Measurements from ENCODE around the gene ZNRF3. TPM values are rescaled to one million over a fixed set of nuclear protein-coding genes. Genes with fewer than 3 reads are reported as not detected.
"Not testable (repeated sequence)": the region's sequence is repeated elsewhere in the genome, so short reads cannot be mapped to it uniquely, and the experiment has no call there.

Gene ZNRF3
- total RNA-seq, 2 donors from 2014 or later: 5.9 to 12.2 TPM

DNA sequence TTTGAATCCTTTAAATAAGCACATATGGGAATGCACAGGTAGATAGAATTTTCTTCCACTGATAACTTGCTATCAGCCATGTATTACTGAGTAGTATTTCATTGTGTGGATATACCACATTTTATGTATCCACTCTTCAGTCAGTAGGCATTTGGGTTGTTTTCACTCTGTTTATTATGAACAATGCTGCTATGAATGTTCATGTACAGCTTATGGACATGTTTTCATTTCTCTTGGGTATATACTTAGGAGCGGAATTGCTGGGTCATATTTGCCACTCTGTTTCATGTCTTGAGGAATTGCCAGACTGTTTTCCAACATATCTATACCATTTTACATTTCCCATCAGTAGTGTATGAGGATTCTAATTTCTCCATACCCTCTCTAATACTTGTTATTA is 63.8 kb downstream of the ZNRF3 start:
- intact Hi-C loops (cut with DNase I): no loop called here
- no peak overlapping the region for H3K9ac ChIP-seq (ENCODE audit: low read depth in 2 of 2, low read length in 2 of 2)
- DNase-seq: no peak

DNA sequence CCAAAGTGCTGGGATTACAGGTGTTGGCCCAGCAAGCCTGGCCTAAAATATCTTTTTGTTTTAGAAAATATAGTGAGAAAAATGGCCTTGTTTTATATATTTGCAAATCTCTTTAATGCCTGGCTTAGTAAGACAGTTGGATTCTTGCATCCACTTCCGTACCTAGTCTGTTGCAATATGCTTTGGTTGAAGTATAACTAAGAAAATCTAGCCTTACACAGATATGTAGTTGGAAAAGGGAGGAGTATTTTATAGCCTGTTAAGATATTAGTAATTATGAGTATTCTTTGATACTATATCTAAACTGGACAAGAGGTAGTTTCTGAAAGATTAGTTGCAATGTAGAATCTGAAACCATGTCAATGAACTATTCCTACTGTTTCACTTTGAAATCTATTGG is 65.1 kb downstream of the ZNRF3 start:
- Histone ChIP-seq H3K9me3 (no peaks in the 10 kb centered on the region), H3K4me3 (no peak overlapping the region), H3K36me3 (no peaks in the 10 kb centered on the region), H3K27ac (no peak overlapping the region), H3K9ac (ENCODE audit: low read depth in 2 of 2, low read length in 2 of 2) (no peak overlapping the region), H3K4me1 (no peaks in the 10 kb centered on the region), H3K27me3 (no peaks in the 10 kb centered on the region)
- TF ChIP-seq, protein P1, sequence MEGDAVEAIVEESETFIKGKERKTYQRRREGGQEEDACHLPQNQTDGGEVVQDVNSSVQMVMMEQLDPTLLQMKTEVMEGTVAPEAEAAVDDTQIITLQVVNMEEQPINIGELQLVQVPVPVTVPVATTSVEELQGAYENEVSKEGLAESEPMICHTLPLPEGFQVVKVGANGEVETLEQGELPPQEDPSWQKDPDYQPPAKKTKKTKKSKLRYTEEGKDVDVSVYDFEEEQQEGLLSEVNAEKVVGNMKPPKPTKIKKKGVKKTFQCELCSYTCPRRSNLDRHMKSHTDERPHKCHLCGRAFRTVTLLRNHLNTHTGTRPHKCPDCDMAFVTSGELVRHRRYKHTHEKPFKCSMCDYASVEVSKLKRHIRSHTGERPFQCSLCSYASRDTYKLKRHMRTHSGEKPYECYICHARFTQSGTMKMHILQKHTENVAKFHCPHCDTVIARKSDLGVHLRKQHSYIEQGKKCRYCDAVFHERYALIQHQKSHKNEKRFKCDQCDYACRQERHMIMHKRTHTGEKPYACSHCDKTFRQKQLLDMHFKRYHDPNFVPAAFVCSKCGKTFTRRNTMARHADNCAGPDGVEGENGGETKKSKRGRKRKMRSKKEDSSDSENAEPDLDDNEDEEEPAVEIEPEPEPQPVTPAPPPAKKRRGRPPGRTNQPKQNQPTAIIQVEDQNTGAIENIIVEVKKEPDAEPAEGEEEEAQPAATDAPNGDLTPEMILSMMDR (IDR thresholded peaks at IDR 0.05): no peak
- DNase-seq: no peak
- intact Hi-C loops (cut with DNase I): no loop called here

More for the DNA sequence above, 63.8 kb downstream of the ZNRF3 start:
- Histone ChIP-seq H3K4me1 (no peaks in the 10 kb centered on the region), H3K36me3 (no peaks in the 10 kb centered on the region), H3K27ac (no peak overlapping the region), H3K9me3 (no peaks in the 10 kb centered on the region), H3K27me3 (no peaks in the 10 kb centered on the region), H3K4me3 (no peak overlapping the region)
- TF ChIP-seq, protein P1 (IDR thresholded peaks at IDR 0.05): no peak

DNA sequence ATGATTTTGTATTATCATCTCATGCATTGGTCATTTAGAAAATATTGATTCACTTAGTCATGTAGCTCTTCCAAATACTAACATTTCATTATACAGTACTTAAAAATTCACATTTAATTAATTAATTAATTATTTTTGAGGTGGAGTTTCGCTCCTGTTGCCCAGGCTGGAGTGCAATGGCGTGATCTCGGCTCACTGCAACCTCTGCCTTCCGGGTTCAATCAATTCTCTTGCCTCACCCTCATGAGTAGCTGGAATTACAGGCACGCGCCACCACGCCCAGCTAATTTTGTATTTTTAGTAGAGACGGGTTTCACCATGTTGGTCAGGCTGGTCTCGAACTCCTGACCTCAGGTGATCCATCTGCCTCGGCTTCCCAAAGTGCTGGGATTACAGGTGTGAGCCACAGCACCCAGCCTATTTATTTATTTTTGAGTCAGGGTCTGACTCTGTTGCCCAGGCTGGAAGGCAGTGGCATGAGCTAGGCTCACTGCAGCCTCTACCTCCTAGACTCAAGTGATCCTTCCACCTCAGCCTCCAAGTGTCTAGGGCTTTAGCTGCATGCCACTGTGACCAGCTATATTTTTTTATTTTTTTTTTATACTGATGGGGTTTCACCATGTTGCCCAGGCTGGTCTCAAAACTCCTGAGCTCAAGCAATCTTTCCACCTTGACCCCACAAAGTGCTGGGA is 65.6 kb downstream of the ZNRF3 start:
- intact Hi-C loops (cut with DNase I); H3K36me3 ChIP-seq; H3K27me3 ChIP-seq; H3K27ac ChIP-seq; H3K9ac ChIP-seq (ENCODE audit: low read depth in 2 of 2, low read length in 2 of 2); H3K4me3 ChIP-seq; DNase-seq; H3K4me1 ChIP-seq; H3K9me3 ChIP-seq: not testable (repeated sequence)

DNA sequence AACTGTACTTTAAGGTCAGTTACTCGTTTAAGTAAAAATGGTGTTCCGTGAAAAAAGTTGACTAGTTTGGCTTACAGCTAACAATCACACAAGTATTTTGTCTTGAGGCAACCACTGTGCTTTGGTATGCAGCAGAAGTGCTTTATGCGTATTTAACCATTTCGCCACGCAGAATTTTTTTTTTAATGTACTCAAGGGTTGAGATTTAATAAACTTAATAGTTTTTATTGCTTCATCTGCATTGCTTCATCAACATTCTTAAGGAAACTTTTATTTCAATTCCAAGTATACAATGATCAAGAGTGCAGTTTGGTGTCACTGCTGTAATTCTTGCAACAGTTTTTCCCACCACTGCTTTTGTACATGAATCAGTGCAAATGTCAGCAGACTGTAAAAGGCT is 66.4 kb downstream of the ZNRF3 start:
- H3K4me3 ChIP-seq: no peak overlapping the region
- H3K27me3 ChIP-seq: no peaks in the 10 kb centered on the region
- H3K4me1 ChIP-seq: no peaks in the 10 kb centered on the region
- intact Hi-C loops (cut with DNase I): no loop called here
- DNase-seq: no peak
- no peak overlapping the region for H3K9ac ChIP-seq (ENCODE audit: low read depth in 2 of 2, low read length in 2 of 2)
- no peaks in the 10 kb centered on the region for H3K36me3 ChIP-seq
- TF ChIP-seq, protein P1 (IDR thresholded peaks at IDR 0.05): no peak
- H3K9me3 ChIP-seq: no peaks in the 10 kb centered on the region
- no peak overlapping the region for H3K27ac ChIP-seq

DNA sequence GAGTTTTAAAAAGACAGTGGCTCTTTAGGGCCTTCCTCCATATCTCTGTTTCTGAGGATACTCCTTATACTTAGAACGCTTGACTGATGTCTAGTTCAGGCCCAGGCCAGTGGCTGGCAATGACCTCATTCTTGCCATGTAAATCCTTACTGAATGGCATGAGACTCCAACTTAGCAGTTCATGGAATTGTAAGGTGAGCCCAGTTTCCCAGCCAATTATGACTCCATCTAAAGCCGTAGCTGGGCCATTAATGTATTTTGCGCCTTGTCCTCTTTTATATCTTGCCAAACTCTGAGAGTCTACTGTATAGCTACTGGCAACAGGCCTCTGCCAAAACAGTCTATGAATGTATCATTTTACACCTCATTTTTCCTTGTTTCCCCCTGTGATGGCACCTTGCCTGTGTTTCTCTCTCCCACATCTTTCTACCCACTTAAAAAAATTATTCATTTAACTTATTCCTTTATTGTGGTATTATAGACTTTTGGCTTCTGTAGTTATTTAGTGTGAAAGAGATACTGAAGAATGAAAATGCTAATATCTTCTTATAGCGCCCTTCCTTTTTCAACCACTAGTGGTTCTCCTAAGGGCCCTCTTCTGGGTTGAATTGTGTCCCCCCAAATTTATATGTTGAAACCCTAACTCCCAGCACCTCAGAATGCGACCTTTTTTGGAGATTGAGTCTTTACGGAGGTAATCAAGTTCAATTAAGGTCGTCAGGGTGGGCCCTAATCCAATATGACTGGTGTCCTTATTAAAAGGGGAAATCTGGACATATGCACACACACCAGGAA is 67.4 kb downstream of the ZNRF3 start:
- no peak for DNase-seq
- Histone ChIP-seq H3K9ac (ENCODE audit: low read depth in 2 of 2, low read length in 2 of 2) (no peak overlapping the region), H3K27ac (no peak overlapping the region), H3K4me1 (no peaks in the 10 kb centered on the region), H3K27me3 (no peaks in the 10 kb centered on the region), H3K4me3 (no peak overlapping the region), H3K36me3 (no peaks in the 10 kb centered on the region), H3K9me3 (no peaks in the 10 kb centered on the region)
- TF ChIP-seq, protein P1 (IDR thresholded peaks at IDR 0.05): no peak
- intact Hi-C loops (cut with DNase I): no loop called here

DNA sequence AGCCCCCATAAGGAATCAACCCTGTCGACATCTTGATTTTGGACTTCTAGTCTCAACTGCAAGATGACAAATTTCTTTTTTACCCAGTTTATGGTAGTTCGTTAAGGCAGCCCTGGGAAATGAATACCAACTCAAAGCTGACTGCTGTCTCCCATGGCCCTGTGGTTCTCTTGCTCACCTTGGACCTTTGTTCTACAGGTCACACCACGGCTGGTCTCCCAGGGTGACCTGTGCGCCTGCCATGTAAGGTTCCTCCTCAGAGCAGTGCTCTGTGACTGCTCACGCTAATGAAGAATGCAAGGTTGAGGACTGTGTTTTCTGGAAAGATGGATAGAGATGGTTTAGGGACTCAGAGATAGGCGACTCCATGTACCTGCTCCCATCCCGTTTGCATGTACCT is 68.2 kb downstream of the ZNRF3 start:
- DNase-seq: no peak
- no peak overlapping the region for H3K4me3 ChIP-seq
- TF ChIP-seq, protein P1 (IDR thresholded peaks at IDR 0.05): no peak
- H3K4me1 ChIP-seq: no peaks in the 10 kb centered on the region
- H3K36me3 ChIP-seq: no peaks in the 10 kb centered on the region
- no peaks in the 10 kb centered on the region for H3K27me3 ChIP-seq
- intact Hi-C loops (cut with DNase I): no loop called here
- H3K9me3 ChIP-seq: no peaks in the 10 kb centered on the region
- no peak overlapping the region for H3K27ac ChIP-seq
- no peak overlapping the region for H3K9ac ChIP-seq (ENCODE audit: low read depth in 2 of 2, low read length in 2 of 2)
